WTC11 (cell line): ENCODE results near the gene SGIP1.

Experiments used
- CREM ChIP-seq: sonication (generic); formaldehyde crosslinking; IDR thresholded peaks from 2 replicates; pipeline ENCODE4 v1.8.1; 2022; ENCODE audit warnings: mild to moderate bottlenecking, missing genetic modification reagents, moderate library complexity
- MXD4 ChIP-seq: fragments of 250-450 bp; sonication (Bioruptor Pico); IDR thresholded peaks from 2 replicates; pipeline ENCODE4 v1.8.0; 2021; ENCODE audit warnings: mild to moderate bottlenecking, moderate library complexity, borderline replicate concordance
- NFYB ChIP-seq: sonication (generic); formaldehyde crosslinking; conservative IDR thresholded peaks from 2 replicates; pipeline ENCODE4 v1.8.0; 2022; ENCODE audit warnings: low read depth, missing genetic modification reagents
- ZNF219 ChIP-seq: sonication (generic); formaldehyde crosslinking; IDR thresholded peaks from 2 replicates; pipeline ENCODE4 v1.8.0; 2023; ENCODE audit warnings: missing genetic modification reagents, mild to moderate bottlenecking, borderline replicate concordance
- TF ChIP-seq, protein P1 (sequence below): fragments of 200-600 bp; IDR thresholded peaks from 2 replicates; pipeline ENCODE4 v1.8.0; 2022; ENCODE audit warnings: antibody characterized with exemption

DNA sequence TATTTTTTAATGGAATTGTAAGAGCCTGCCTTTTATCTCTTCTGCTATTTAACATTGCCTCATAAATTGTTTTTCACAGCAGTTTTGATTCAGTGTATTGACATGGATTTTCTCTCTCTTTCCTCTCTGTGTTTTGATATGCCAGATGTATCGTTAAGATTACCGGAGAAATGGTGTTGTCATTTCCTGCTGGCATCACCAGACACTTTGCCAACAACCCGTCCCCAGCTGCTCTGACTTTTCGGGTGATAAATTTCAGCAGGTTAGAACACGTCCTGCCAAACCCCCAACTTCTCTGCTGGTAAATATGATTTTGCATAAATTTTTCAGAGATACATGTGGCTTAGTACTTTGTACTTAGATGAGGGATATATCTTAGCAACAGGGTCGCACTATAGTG lies 195.2 kb downstream of the SGIP1 start:
- TF ChIP-seq, protein P1, sequence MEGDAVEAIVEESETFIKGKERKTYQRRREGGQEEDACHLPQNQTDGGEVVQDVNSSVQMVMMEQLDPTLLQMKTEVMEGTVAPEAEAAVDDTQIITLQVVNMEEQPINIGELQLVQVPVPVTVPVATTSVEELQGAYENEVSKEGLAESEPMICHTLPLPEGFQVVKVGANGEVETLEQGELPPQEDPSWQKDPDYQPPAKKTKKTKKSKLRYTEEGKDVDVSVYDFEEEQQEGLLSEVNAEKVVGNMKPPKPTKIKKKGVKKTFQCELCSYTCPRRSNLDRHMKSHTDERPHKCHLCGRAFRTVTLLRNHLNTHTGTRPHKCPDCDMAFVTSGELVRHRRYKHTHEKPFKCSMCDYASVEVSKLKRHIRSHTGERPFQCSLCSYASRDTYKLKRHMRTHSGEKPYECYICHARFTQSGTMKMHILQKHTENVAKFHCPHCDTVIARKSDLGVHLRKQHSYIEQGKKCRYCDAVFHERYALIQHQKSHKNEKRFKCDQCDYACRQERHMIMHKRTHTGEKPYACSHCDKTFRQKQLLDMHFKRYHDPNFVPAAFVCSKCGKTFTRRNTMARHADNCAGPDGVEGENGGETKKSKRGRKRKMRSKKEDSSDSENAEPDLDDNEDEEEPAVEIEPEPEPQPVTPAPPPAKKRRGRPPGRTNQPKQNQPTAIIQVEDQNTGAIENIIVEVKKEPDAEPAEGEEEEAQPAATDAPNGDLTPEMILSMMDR = no peak
- TF ChIP-seq CREM (no peak), MXD4 (CRISPR knock-in tag) (no peak), ZNF219 (CRISPR knock-in tag) (no peak), NFYB (CRISPR knock-in tag) (no peak)
